Parathyroid adenoma (tissue), 2 donors: ENCODE results near the gene GAA.

ENCODE experiments used
- H2AFZ ChIP-seq: fragments of 300-600 bp; sonication (generic); one replicate; pipeline ENCODE4 v1.7.0; 2017; ENCODE audit warnings: antibody characterized with exemption, mild to moderate bottlenecking
- H3K27ac ChIP-seq: fragments of 300-600 bp; sonication (generic); one replicate; pipeline ENCODE4 v1.7.0; 2017
- H3K27me3 ChIP-seq: fragments of 300-600 bp; sonication (generic); one replicate; pipeline ENCODE4 v1.7.0; 2017; ENCODE audit warnings: low read length; ENCODE audit not compliant: control insufficient read depth, insufficient read depth
- H3K36me3 ChIP-seq: fragments of 300-600 bp; sonication (generic); one replicate; pipeline ENCODE4 v1.7.0; 2017; ENCODE audit warnings: low read length; ENCODE audit not compliant: control insufficient read depth, insufficient read depth
- H3K4me1 ChIP-seq: fragments of 300-600 bp; sonication (generic); one replicate; pipeline ENCODE4 v1.7.0; 2017; ENCODE audit warnings: control low read depth
- H3K4me2 ChIP-seq: fragments of 300-600 bp; sonication (generic); one replicate; pipeline ENCODE4 v1.7.0; 2017; ENCODE audit warnings: low read length
- H3K4me3 ChIP-seq: fragments of 300-600 bp; sonication (generic); one replicate; pipeline ENCODE4 v1.7.0; 2017; ENCODE audit warnings: low read depth, low read length
- H3K79me2 ChIP-seq: fragments of 300-600 bp; sonication (generic); one replicate; pipeline ENCODE4 v1.7.0; 2017; ENCODE audit warnings: control low read depth
- H3K9ac ChIP-seq: fragments of 300-600 bp; sonication (generic); one replicate; pipeline ENCODE4 v1.7.0; 2017; ENCODE audit warnings: mild to moderate bottlenecking
- H3K9me3 ChIP-seq: fragments of 300-600 bp; sonication (generic); one replicate; pipeline ENCODE4 v1.7.0; 2017; ENCODE audit warnings: low read length; ENCODE audit not compliant: control insufficient read depth
- CTCF ChIP-seq: fragments of 300-600 bp; sonication (generic); IDR thresholded peaks from one replicate; pipeline ENCODE4 v1.7.0; 2017; ENCODE audit warnings: antibody characterized with exemption, mild to moderate bottlenecking
- donor health status: primary hyperparathyroidism.

GAA gene

DNA sequence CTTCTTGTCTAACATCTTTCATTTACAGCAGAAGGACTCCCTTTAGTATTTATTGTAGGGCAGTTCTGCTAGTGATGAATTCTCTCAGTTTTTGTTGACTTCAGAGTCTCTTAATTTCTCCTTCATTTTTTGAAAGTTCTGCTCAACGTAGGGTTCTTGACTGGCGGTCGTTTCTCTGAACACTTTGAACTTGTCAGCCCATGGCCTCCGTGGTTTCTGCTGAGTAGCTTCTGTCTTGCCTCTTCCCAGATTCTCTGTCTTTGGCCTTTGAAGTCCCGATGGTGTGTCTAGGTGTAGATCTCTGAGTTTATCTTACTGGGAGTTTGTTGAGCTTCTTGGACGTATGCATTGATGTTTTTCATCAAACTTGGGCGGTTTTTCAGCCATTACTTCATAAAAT lies 13.4 kb downstream of the GAA start:
- no peak overlapping the region for H3K4me2 ChIP-seq
- H3K79me2 ChIP-seq: no peaks in the 10 kb centered on the region
- H3K27ac ChIP-seq: no peak overlapping the region
- no peaks in the 10 kb centered on the region for H3K27me3 ChIP-seq
- H3K9me3 ChIP-seq: no peaks in the 10 kb centered on the region
- H3K36me3 ChIP-seq: no peaks in the 10 kb centered on the region
- H2AFZ ChIP-seq: no peak overlapping the region
- no peak overlapping the region for H3K4me3 ChIP-seq
- H3K4me1 ChIP-seq: no peaks in the 10 kb centered on the region
- no peak overlapping the region for H3K9ac ChIP-seq
- TF ChIP-seq CTCF: no peak

DNA sequence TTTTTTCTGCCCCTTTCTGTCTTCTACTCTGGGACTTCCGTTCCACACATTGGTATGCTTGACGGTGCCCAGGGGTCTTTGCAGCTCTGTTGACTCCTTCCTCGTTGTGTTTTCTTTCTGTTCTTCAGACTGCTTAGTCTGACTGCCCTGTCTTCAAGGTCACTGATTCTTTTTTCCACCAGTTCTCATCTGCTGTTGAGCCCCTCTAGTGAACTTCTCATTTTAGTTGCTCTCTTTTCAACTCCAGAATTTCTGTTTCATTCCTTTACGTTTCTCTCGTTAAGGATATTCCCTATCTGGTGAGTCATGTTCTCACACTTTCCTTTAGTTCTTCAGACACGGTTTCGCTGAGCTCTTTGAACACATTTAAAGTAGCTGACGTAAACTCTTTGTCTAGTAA lies 13.8 kb downstream of the GAA start:
- H3K9me3 ChIP-seq: no peaks in the 10 kb centered on the region
- no peak overlapping the region for H3K4me3 ChIP-seq
- no peak overlapping the region for H2AFZ ChIP-seq
- H3K4me1 ChIP-seq: no peaks in the 10 kb centered on the region
- no peak overlapping the region for H3K4me2 ChIP-seq
- H3K9ac ChIP-seq: no peak overlapping the region
- no peak overlapping the region for H3K27ac ChIP-seq
- no peak for TF ChIP-seq CTCF
- no peaks in the 10 kb centered on the region for H3K27me3 ChIP-seq
- H3K79me2 ChIP-seq: no peaks in the 10 kb centered on the region
- no peaks in the 10 kb centered on the region for H3K36me3 ChIP-seq

- Histone ChIP-seq H3K4me2 (no peak overlapping the region), H3K9me3 (no peaks in the 10 kb centered on the region), H3K36me3 (no peaks in the 10 kb centered on the region), H3K79me2 (no peaks in the 10 kb centered on the region), H3K9ac (no peak overlapping the region), H3K27ac (no peak overlapping the region), H3K27me3 (no peaks in the 10 kb centered on the region), H2AFZ (no peak overlapping the region), H3K4me1 (no peaks in the 10 kb centered on the region), H3K4me3 (no peak overlapping the region)
- no peak for TF ChIP-seq CTCF
These were observed 15.0 kb downstream of the GAA start for GRCh38 chr17:80116276-80116920.

GRCh38 chr17:80116921-80117380 lies 15.6 kb downstream of the GAA start:
- H3K27me3 ChIP-seq: no peaks in the 10 kb centered on the region
- H3K27ac ChIP-seq: no peak overlapping the region
- TF ChIP-seq CTCF: no peak
- no peak overlapping the region for H2AFZ ChIP-seq
- no peaks in the 10 kb centered on the region for H3K79me2 ChIP-seq
- no peak overlapping the region for H3K4me2 ChIP-seq
- H3K4me3 ChIP-seq: no peak overlapping the region
- H3K36me3 ChIP-seq: no peaks in the 10 kb centered on the region
- no peak overlapping the region for H3K9ac ChIP-seq
- no peaks in the 10 kb centered on the region for H3K4me1 ChIP-seq
- no peaks in the 10 kb centered on the region for H3K9me3 ChIP-seq
